GM12892 (cell line): ENCODE results near the gene PRRX2.

ENCODE experiments used
- POLR2A ChIP-seq: IDR thresholded peaks from 2 replicates; pipeline ENCODE4 v1.6.1; 2011; ENCODE audit warnings: low read depth, low read length, control low read depth
- POLR2AphosphoS5 ChIP-seq: IDR thresholded peaks from 2 replicates; pipeline ENCODE4 v1.6.1; 2011; ENCODE audit warnings: low read depth, low read length, control low read depth
- TAF1 ChIP-seq: IDR thresholded peaks from 2 replicates; pipeline ENCODE4 v1.6.1; 2011; ENCODE audit warnings: low read depth, mild to moderate bottlenecking, control low read depth, low read length, borderline replicate concordance

- no peak for TF ChIP-seq POLR2A
- no peak for TF ChIP-seq POLR2AphosphoS5
- TF ChIP-seq TAF1: no peak
Observed at GRCh38 chr9:129673602-129674001, 8.2 kb downstream of the PRRX2 start.
